ENCODE data around the gene REG1A. TPM values are rescaled to one million over a fixed set of nuclear protein-coding genes. Genes with fewer than 3 reads are reported as not detected.

The REG1A gene
- total and polyA plus RNA-seq, 4 donors = 0.33 to 0.98 TPM; not detected in 2

Other genes starting within 250 kb of the REG1A start
- under 1 TPM in 1 of 2 donors, not detected in 1; 0.28 TPM for gene REG3G, start 94.8 kb upstream of the REG1A start, total RNA-seq
- not detected for gene REG3G, start 94.8 kb upstream of the REG1A start, polyA plus RNA-seq
- gene REG1B, start 32.5 kb upstream of the REG1A start, total RNA-seq = not detected
- gene REG1B, start 32.5 kb upstream of the REG1A start, polyA plus RNA-seq = under 1 TPM in 1 of 2 donors, not detected in 1; 0.18 TPM
- not detected for gene REG3A, start 39.3 kb downstream of the REG1A start, total RNA-seq
- gene REG3A, start 39.3 kb downstream of the REG1A start, polyA plus RNA-seq = under 1 TPM in 1 of 2 donors, not detected in 1; 0.15 TPM